Measurements from ENCODE around the gene PUS3.

PUS3 gene

DNA sequence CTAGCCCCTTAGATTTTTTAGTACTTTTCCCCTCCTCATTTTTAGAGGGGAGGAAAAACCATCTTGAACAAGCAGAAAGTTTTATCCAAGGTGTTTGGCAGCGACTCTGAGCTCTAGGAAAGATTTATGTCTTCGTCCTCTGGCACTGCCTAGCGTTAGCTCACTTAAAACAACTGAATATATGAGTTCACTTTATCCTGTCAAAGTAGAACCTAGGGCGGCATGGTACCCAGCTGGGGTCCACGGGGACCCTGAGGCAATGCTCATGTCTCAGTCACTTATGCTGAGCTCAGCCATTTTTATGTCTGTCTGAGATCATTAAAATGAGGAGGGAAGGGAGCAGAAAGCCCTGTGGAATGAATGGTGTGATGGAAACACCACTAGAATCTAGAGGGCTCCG is 28.7 kb upstream of the PUS3 start:
- H3K9me3 Mint-ChIP-seq, result no peaks in the 10 kb centered on the region
- no peak for ATAC-seq
- peaks cover 3% of the 10 kb centered on the region for H3K4me1 Mint-ChIP-seq
- no peak for DNase-seq
- no peak overlapping the region for H3K4me3 Mint-ChIP-seq
- H3K27me3 Mint-ChIP-seq, result peaks cover 5% of the 10 kb centered on the region
- H3K27ac Mint-ChIP-seq, result no peak overlapping the region
- H3K36me3 Mint-ChIP-seq (ENCODE audit: low read depth), result no peaks in the 10 kb centered on the region

DNA sequence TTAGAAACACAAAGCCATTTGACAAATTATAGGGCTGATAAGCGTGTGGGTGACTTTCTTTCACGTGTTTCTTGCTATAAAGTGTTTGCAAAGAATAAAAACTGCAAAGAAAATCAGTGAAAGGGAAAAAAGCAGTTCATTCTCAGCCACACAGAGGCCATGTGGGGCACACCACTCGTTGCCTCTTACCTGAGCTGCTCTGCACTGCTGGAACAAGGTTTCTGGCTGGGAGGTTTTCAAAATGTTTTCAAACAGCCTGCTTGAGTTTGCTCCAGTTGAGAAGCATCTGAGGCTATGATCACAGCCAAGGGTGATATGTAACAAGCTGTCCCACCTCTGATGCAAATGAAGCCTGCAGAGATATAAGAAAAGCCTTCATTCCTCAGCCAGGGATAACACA is 28.1 kb upstream of the PUS3 start:
- H3K4me1 Mint-ChIP-seq, result peaks cover 3% of the 10 kb centered on the region
- no peak for ATAC-seq
- no peak for DNase-seq
- no peak overlapping the region for H3K27ac Mint-ChIP-seq
- H3K9me3 Mint-ChIP-seq, result no peaks in the 10 kb centered on the region
- no peak overlapping the region for H3K4me3 Mint-ChIP-seq
- peaks cover 5% of the 10 kb centered on the region for H3K27me3 Mint-ChIP-seq
- no peaks in the 10 kb centered on the region for H3K36me3 Mint-ChIP-seq (ENCODE audit: low read depth)

DNA sequence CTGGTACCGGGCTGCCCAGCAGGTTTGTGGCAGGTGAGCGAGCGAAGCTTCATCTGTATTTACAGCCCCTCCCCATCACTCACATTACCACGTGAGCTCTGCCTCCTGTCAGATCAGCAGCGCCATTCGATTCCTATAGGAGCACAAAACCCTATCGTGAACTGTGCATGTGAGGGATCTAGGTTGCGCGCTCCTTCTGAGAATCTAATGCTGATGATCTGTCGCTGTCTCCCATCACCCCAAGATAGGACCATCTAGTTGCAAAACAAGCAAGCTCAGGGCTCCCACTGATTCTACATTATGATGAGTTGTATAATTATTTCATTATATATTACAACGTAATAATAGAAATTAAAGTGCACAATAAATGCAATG is 27.1 kb upstream of the PUS3 start:
- Mint-ChIP-seq H3K27me3 (peaks cover 5% of the 10 kb centered on the region), H3K4me1 (peaks cover 3% of the 10 kb centered on the region), H3K36me3 (ENCODE audit: low read depth) (no peaks in the 10 kb centered on the region), H3K4me3 (no peak overlapping the region), H3K27ac (no peak overlapping the region), H3K9me3 (no peaks in the 10 kb centered on the region)
- DNase-seq (no peak), ATAC-seq (no peak)

DNA sequence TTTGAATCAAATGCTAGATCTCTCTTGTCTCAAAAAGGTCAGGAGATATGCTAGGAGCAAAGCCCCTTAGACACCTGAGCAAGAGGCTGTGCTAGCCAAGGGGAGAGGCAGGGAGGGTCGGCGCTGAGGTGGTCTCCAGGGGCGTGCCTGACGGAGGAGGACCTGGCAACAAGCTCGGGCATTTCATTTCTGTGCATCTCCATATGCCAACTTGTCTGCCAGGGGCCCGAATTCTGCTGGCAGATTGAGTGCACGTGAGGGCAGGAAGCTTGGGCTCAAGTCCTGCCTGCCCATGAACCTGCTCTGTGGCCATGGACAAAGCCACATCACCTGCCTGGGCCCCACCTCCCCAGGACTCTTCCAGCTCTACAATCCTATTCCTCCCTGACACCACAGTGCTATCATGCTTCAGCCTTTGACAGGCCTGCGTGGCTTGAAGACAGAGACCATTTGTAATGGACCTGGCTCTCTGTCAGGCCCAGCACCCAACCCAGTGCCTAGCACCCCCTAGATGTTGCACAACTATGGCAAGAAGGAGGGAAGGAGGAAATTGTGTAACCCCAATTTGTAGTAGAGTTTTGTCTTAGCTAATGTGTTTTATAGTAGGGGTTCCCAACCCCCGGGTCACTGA is 26.6 kb upstream of the PUS3 start:
- no peak for DNase-seq

DNA sequence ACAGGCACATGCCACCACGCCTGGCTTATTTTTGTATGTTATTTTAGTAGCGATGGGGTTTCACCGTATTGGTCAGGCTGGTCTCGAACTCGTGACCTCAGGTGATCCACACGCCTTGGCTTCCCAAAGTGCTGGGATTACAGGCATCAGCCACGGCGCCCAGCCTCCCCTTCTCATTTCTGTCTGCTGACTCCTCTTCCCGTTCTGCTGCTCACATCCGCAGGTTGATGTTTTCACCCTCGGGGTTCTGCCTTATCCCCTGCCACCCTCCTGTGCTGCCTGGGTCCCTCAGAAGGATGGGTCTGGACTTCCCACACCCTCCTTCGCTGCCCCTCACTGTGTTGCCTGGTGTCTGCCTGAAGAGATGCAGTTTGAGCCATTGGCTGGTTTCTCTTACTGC is 23.7 kb upstream of the PUS3 start:
- no peak for DNase-seq
- Mint-ChIP-seq H3K27ac (no peak overlapping the region), H3K4me3 (no peak overlapping the region), H3K27me3 (peaks cover 4% of the 10 kb centered on the region), H3K9me3 (no peaks in the 10 kb centered on the region), H3K36me3 (ENCODE audit: low read depth) (no peaks in the 10 kb centered on the region), H3K4me1 (no peaks in the 10 kb centered on the region)
- no peak for ATAC-seq

More for the DNA sequence above, 26.6 kb upstream of the PUS3 start:
- Mint-ChIP-seq H3K4me3 (no peak overlapping the region), H3K36me3 (ENCODE audit: low read depth) (no peaks in the 10 kb centered on the region), H3K27me3 (peaks cover 5% of the 10 kb centered on the region), H3K9me3 (no peaks in the 10 kb centered on the region), H3K27ac (no peak overlapping the region), H3K4me1 (peaks cover 3% of the 10 kb centered on the region)
- no peak for ATAC-seq

DNA sequence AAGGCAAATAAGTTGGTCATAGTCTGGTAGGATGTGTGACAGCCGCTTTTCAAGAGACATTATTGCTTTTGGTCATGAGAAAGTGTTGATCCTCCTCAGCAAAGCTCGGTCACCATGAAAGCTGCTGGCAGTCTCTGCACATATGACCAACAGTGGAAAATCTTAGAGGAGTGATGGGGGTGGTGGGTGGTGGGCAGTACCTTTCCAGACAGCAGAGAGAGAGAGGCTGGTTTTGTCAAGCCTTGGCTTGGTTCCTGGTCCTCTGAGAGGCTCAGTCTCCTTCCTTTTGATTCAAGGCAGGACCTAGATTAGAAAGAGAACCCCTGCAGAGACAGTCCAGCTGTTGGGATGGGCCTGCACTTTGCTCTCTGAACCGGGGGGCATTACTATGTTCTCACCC is 22.8 kb upstream of the PUS3 start:
- Mint-ChIP-seq H3K27ac (no peak overlapping the region), H3K27me3 (peaks cover 4% of the 10 kb centered on the region), H3K4me3 (no peak overlapping the region), H3K4me1 (no peaks in the 10 kb centered on the region), H3K9me3 (no peaks in the 10 kb centered on the region), H3K36me3 (ENCODE audit: low read depth) (no peaks in the 10 kb centered on the region)
- DNase-seq, result no peak
- ATAC-seq, result no peak

DNA sequence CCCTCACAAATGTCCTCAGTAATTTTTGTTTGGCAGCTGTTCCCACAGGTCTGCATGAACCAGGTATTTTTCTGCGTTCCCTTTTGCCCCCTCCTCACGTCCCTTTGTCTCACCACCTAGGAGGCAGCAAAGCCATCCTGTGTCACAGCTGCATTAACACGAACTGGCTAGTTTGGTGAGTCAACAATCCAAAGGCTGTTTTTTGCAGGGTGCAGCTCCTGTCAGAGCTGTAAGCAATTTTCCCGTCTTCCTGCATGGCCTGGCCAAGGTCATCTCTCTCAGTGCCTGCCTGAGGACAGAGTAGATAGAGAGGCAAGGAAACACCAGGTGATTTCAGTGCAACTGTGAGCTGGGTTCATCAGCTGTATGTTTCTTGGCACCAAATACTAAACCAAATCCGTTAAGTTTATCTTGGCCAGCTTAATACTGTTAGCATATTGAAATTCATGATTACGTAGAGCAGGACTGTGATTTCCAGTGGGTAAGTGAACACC is 22.3 kb upstream of the PUS3 start:
- ATAC-seq, result no peak
- H3K36me3 Mint-ChIP-seq (ENCODE audit: low read depth), result no peaks in the 10 kb centered on the region
- DNase-seq, result no peak
- no peaks in the 10 kb centered on the region for H3K4me1 Mint-ChIP-seq
- H3K9me3 Mint-ChIP-seq, result no peaks in the 10 kb centered on the region
- no peak overlapping the region for H3K4me3 Mint-ChIP-seq
- no peak overlapping the region for H3K27ac Mint-ChIP-seq
- H3K27me3 Mint-ChIP-seq, result peaks cover 7% of the 10 kb centered on the region

DNA sequence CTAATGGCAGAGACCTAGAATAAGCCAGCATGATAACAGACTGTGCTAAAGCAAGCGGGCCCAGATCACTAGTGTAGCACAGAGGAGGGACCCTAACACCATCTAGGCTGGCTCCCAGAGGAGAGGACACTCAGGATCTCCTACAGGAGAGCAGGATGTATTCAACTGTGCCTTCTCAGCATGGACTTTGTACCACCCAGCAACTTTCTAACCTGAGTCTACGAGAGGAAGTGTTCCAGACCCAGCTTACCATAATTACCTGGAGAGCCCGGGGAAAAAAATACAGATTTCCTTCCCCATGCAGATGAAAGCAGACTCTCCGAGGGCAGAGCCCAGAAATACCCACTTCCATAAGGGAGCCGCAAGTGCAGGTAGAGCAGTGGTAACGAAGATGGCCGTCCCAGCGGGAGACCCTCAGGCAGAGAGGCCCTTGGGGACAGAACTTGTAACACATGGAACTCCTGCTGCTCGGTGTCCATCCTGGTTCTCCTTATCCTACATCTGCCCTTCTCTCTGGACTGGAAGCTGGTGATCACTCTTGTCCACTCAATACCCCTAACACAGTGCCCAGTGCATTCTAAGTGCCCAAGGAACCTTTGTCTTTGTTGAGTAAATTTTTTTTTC is 21.5 kb upstream of the PUS3 start:
- no peaks in the 10 kb centered on the region for H3K4me1 Mint-ChIP-seq
- H3K27me3 Mint-ChIP-seq, result peaks cover 7% of the 10 kb centered on the region
- ATAC-seq (no peak), DNase-seq (no peak)
- H3K9me3 Mint-ChIP-seq, result no peaks in the 10 kb centered on the region
- no peaks in the 10 kb centered on the region for H3K36me3 Mint-ChIP-seq (ENCODE audit: low read depth)
- H3K27ac Mint-ChIP-seq, result no peak overlapping the region
- H3K4me3 Mint-ChIP-seq, result no peak overlapping the region

DNA sequence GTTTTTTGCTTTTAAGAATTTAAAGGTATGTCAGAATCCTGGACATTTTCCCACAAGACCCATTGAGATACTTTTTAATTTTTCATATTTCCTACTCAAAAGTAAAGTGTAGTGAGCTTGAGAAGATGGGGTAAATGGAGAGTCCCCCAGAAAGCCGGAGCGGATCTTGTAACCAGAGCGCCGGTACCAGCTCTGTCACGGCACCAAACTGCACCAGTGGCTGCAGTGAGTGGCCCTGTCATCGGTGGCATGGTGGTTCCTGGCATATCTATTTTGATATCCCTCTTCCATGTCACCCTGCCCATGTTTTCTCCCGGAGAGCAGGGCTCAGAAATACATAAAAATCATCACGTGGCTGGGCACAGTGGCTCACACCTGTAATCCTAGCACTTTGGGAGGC is 20.6 kb upstream of the PUS3 start:
- H3K36me3 Mint-ChIP-seq (ENCODE audit: low read depth), result no peaks in the 10 kb centered on the region

DNA sequence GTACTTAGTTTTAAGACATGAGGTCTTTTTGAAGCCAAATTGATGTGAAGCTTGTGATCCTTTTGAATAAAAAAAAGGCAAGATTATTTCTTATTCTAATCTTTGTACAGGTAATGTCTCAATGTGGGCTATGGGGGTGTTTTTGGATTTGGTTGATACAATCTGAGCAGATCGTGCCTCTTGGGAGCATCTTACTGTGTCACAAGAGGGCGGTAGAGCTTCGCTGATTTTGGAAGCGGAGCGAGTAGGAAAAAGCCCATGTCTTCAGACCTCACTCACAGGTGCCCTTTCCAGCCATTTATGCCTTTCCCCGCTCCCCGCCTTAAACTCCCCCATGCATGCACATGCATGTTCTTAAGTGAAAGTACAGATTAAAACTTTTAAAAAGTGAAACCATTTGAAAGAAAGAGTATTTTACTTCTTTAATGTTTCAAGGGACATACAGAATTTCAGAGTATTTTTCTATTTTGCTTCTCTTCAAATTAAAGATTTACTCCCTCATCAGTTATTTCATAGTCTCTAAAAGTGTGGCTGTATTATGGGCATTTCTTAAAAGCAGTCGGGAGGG is 20.1 kb upstream of the PUS3 start:
- DNase-seq (peak; percentile 51), ATAC-seq (peak; percentile 68)
- H3K27me3 Mint-ChIP-seq, result peaks cover 13% of the 10 kb centered on the region
- H3K4me1 Mint-ChIP-seq, result no peaks in the 10 kb centered on the region
- H3K36me3 Mint-ChIP-seq (ENCODE audit: low read depth), result no peaks in the 10 kb centered on the region
- H3K4me3 Mint-ChIP-seq, result no peak overlapping the region
- no peaks in the 10 kb centered on the region for H3K9me3 Mint-ChIP-seq
- no peak overlapping the region for H3K27ac Mint-ChIP-seq

More for the DNA sequence above, 20.6 kb upstream of the PUS3 start:
- H3K4me1 Mint-ChIP-seq, result no peaks in the 10 kb centered on the region
- no peak for ATAC-seq
- H3K9me3 Mint-ChIP-seq, result no peaks in the 10 kb centered on the region
- H3K4me3 Mint-ChIP-seq, result no peak overlapping the region
- peaks cover 11% of the 10 kb centered on the region for H3K27me3 Mint-ChIP-seq
- H3K27ac Mint-ChIP-seq, result no peak overlapping the region
- no peak for DNase-seq

DNA sequence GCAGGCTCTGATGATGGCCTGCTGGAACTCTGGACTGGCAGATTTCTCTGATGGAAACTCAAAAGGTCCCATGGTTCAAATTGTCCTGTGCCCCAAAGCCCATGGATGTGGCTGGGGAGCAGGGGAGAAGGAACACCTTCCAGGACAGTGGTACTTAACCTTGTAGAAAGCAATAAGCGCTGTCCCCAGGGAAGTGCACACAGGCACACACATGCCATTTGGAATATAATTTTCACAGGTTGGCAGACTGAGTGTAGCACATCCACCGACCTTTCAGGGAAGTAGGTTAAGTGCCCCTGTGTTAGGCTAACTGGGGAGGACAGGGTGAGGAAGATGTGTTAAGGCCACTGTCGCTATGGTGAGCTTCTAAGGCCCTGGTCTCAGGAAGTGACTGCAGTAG is 19.1 kb upstream of the PUS3 start:
- no peak for ATAC-seq
- Mint-ChIP-seq H3K9me3 (no peaks in the 10 kb centered on the region), H3K27me3 (peaks cover 16% of the 10 kb centered on the region), H3K4me3 (no peak overlapping the region), H3K4me1 (no peaks in the 10 kb centered on the region), H3K36me3 (ENCODE audit: low read depth) (no peaks in the 10 kb centered on the region), H3K27ac (no peak overlapping the region)
- no peak for DNase-seq

DNA sequence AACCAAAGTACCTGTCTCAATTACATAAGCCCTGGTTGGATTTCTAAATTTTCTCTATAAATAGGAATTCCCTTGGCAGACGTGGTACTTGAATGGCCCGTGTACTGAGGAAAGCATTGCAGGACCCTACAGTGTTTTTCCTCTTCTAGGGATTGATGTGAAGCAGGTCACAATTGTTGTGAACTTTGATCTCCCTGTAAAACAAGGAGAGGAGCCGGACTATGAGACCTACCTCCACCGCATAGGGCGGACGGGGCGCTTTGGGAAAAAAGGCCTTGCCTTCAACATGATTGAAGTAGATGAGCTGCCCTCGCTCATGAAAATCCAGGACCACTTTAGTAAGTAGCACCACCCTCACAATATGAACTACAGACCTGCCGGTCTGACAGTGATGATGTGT is 18.0 kb upstream of the PUS3 start:
- H3K27me3 Mint-ChIP-seq, result peaks cover 21% of the 10 kb centered on the region
- H3K4me1 Mint-ChIP-seq, result no peaks in the 10 kb centered on the region
- H3K4me3 Mint-ChIP-seq, result no peak overlapping the region
- no peak for ATAC-seq
- H3K9me3 Mint-ChIP-seq, result no peaks in the 10 kb centered on the region
- no peak overlapping the region for H3K27ac Mint-ChIP-seq
- DNase-seq, result no peak
- no peaks in the 10 kb centered on the region for H3K36me3 Mint-ChIP-seq (ENCODE audit: low read depth)

DNA sequence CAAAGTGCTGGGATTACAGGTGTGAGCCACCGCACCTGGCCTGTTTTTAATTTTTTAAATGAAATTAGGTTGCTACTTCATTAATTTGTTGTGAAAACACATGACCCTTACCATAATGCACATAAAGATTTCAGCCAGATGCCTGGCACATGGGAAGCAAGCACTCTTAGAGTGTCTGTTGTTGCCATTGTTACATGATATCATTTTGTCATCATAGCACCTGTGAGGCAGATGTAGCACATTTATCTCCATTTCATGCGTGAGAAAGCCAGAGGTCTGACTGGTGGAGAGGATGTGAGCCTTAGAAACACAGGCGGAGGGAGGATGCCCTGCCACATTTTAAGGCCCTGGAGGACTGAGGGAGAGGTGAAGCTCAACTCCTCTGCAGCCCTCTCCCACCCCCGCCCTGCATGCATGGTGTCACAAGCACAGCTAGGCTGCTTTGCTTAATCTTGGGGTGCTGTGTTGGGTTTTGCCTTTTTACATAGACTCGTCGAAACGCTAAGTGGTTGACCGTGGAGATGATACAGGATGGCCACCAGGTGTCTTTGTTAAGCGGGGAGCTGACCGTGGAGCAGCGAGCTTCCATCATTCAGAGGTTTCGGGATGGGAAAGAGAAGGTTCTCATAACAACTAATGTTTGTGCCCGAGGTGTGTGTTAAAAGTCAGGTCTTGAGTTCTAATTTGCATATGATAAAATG is 15.3 kb upstream of the PUS3 start:
- H3K4me3 Mint-ChIP-seq, result no peak overlapping the region
- no peaks in the 10 kb centered on the region for H3K36me3 Mint-ChIP-seq (ENCODE audit: low read depth)
- no peak for DNase-seq
- ATAC-seq, result no peak
- H3K27me3 Mint-ChIP-seq, result peaks cover 27% of the 10 kb centered on the region
- H3K27ac Mint-ChIP-seq, result no peak overlapping the region
- no peaks in the 10 kb centered on the region for H3K9me3 Mint-ChIP-seq
- H3K4me1 Mint-ChIP-seq, result no peaks in the 10 kb centered on the region

DNA sequence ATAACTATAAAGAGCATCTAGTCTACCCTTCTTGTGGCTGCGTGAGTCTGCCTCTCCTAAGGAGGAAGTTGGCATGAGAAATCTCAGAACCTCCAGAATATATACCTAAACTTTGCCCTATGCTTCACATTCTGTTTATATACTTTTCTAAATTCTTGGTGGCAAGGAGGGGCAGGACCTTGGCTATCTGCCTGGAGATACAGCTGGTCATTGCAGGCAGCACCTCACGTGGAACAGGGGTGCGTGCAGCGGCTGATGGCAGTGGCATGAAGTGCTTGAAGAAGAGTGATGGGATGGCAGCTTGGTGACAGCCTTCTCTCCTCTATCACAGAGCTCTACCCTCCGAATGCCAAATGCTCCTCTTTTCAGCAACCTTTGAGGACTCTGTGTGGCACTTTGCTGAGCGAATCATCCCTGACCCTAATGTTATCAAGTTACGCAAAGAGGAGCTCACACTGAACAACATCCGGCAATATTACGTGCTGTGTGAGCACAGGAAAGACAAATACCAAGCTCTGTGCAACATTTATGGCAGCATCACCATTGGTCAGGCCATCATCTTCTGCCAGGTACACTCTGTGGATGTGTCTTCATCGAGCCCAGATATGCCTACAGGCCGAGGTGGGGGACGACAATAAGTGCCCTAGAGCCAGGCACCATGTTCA is 13.8 kb upstream of the PUS3 start:
- Mint-ChIP-seq H3K27me3 (peaks cover 30% of the 10 kb centered on the region), H3K36me3 (ENCODE audit: low read depth) (no peaks in the 10 kb centered on the region)

More for the DNA sequence above, 13.8 kb upstream of the PUS3 start:
- H3K27ac Mint-ChIP-seq, result no peak overlapping the region
- no peaks in the 10 kb centered on the region for H3K4me1 Mint-ChIP-seq
- no peak for ATAC-seq
- H3K4me3 Mint-ChIP-seq, result no peak overlapping the region
- no peaks in the 10 kb centered on the region for H3K9me3 Mint-ChIP-seq
- DNase-seq, result no peak
